PC-3 (cell line): ENCODE measurements around the gene SDK1. TPM values are rescaled to one million over a fixed set of nuclear protein-coding genes. Genes with fewer than 3 reads are reported as not detected.

Source experiments
- ATAC-seq: fragments of 200-7000 bp; cut with Tn5 transposase; 2 replicates; pipeline ENCODE4 v1.9.1; 2020; ENCODE audit warnings: mild to moderate bottlenecking, moderate library complexity
- BruUV-seq: library from RNA; stranded (reverse); fragments of 400-500 nt; replicated peaks from 2 replicates; lab custom pipeline; 2021; lab: Mats Ljungman, UMichigan
- CTCF ChIA-PET: fragments of 300-600 bp; sonication (Branson Sonifier 250); formaldehyde crosslinking; loops from one replicate; lab custom pipeline; 2022; ENCODE audit warnings: antibody characterized with exemption; lab: Charles Lee
- POLR2A ChIA-PET: fragments of 300-600 bp; sonication (Branson Sonifier 250); formaldehyde crosslinking; loops from one replicate; lab custom pipeline; 2022; ENCODE audit warnings: antibody characterized with exemption; ENCODE audit not compliant: unreplicated experiment; lab: Charles Lee
- DNase-seq: peaks from one replicate; pipeline ENCODE4 v3.0.0-alpha.2; 2015
- H2AFZ ChIP-seq: fragments of 300-600 bp; sonication (generic); 2 replicates; pipeline ENCODE4 v1.6.0; 2016; ENCODE audit warnings: antibody characterized with exemption, low read length
- H3F3A ChIP-seq: fragments of 300-600 bp; sonication (generic); one replicate; pipeline ENCODE4 v1.6.0; 2017; ENCODE audit warnings: antibody characterized with exemption, low read length, control low read depth, mild to moderate bottlenecking; ENCODE audit not compliant: unreplicated experiment
- H3K27ac ChIP-seq: fragments of 300-600 bp; sonication (generic); 2 replicates; pipeline ENCODE4 v1.5.1; 2016; ENCODE audit warnings: mild to moderate bottlenecking, low read length
- H3K27me3 ChIP-seq: fragments of 300-600 bp; sonication (generic); 2 replicates; pipeline ENCODE4 v1.6.1; 2016; ENCODE audit warnings: low read length, mixed read lengths
- H3K36me3 ChIP-seq: fragments of 300-600 bp; sonication (generic); 2 replicates; pipeline ENCODE4 v1.6.1; 2016; ENCODE audit warnings: low read depth, mixed run types, low read length, mixed read lengths
- H3K4me1 ChIP-seq: fragments of 300-600 bp; sonication (generic); 2 replicates; pipeline ENCODE4 v1.5.1; 2016; ENCODE audit warnings: low read length; ENCODE audit not compliant: insufficient read depth
- H3K4me2 ChIP-seq: fragments of 300-600 bp; sonication (generic); 2 replicates; pipeline ENCODE4 v1.6.0; 2016; ENCODE audit warnings: low read length
- H3K4me3 ChIP-seq: fragments of 300-600 bp; sonication (generic); 2 replicates; pipeline ENCODE4 v1.5.1; 2016; ENCODE audit warnings: mild to moderate bottlenecking, low read length, mixed read lengths
- H3K79me2 ChIP-seq: fragments of 300-600 bp; sonication (generic); 2 replicates; pipeline ENCODE4 v1.6.1; 2017; ENCODE audit warnings: low read length, mixed read lengths
- H3K9ac ChIP-seq: fragments of 300-600 bp; sonication (generic); 2 replicates; pipeline ENCODE4 v1.6.0; 2016; ENCODE audit warnings: mild to moderate bottlenecking, low read length
- H3K9me2 ChIP-seq: fragments of 300-600 bp; sonication (generic); replicated peaks from 2 replicates; pipeline ENCODE4 v1.6.1; 2016; ENCODE audit warnings: mixed run types, low read length, mixed read lengths
- H3K9me3 ChIP-seq: fragments of 300-600 bp; sonication (generic); 2 replicates; pipeline ENCODE4 v1.6.1; 2016; ENCODE audit warnings: low read length, mixed read lengths
- H4K20me1 ChIP-seq: fragments of 300-600 bp; sonication (generic); 2 replicates; pipeline ENCODE4 v1.6.1; 2016; ENCODE audit warnings: low read length, mixed read lengths
- EZH2 ChIP-seq: fragments of 300-600 bp; sonication (generic); IDR thresholded peaks from one replicate; pipeline ENCODE4 v1.6.1; 2017; ENCODE audit warnings: antibody characterized with exemption, mild to moderate bottlenecking, low read length; ENCODE audit not compliant: unreplicated experiment
- EZH2phosphoT487 ChIP-seq: fragments of 300-600 bp; sonication (generic); IDR thresholded peaks from 2 replicates; pipeline ENCODE4 v1.6.1; 2018; ENCODE audit warnings: mild to moderate bottlenecking, antibody characterized with exemption, low read length, borderline replicate concordance
- intact Hi-C: fragments of 100-400 bp; cut with micrococcal nuclease; formaldehyde crosslinking; loops from 2 replicates; pipeline ENCODE4 v1.9.0; 2023
- total RNA-seq: library from RNA; depleted of rRNA; stranded (reverse); fragments of >200 nt; gene quantifications from 2 replicates; pipeline ENCODE4 v1.2.3, GENCODE V29; 2014
- TF ChIP-seq, protein P1 (sequence below): fragments of 300-600 bp; sonication (generic); conservative IDR thresholded peaks from 2 replicates; pipeline ENCODE4 v1.5.1; 2017; ENCODE audit warnings: antibody characterized with exemption, low read depth, mild to moderate bottlenecking, low read length

Gene SDK1
- total RNA-seq, 1 experiment from 2014 or later, result 2.8 TPM

DNA sequence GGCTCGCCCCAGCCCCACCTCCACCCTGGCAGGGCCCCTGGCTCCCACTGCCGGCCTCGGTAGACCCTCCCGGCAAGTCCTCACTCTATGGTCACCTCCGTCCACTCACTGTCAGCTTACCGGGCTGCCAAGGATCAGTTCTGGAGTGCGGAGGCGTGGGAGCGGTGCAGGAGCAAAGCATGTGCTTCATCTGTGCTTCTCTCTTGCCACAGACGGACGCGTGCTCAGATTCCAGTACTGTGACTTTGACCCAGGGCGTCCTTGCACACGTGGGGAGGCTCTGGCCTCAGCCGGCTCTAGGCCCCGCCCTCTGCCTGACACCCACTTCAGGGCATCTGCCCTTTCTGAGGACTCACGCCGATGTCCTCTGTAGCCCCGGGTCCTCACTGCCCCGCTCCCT lies 833.6 kb downstream of the SDK1 start:
- Histone ChIP-seq H3K79me2 (no peaks in the 10 kb centered on the region), H3K4me2 (no peak overlapping the region), H3K27me3 (no peaks in the 10 kb centered on the region), H3K27ac (no peak overlapping the region), H3K4me1 (no peaks in the 10 kb centered on the region), H3K4me3 (no peak overlapping the region), H3K9me3 (no peaks in the 10 kb centered on the region), H2AFZ (no peak overlapping the region), H3K9me2 (no peaks in the 10 kb centered on the region), H4K20me1 (no peaks in the 10 kb centered on the region), H3F3A (no peaks in the 10 kb centered on the region), H3K36me3 (no peaks in the 10 kb centered on the region), H3K9ac (no peak overlapping the region)
- DNase-seq (no peak), ATAC-seq (no peak)
- ChIA-PET CTCF (no interaction called here), POLR2A (no interaction called here)
- intact Hi-C loops, result no loop called here
- TF ChIP-seq EZH2 (no peak), EZH2phosphoT487 (no peak)
- TF ChIP-seq, protein P1, sequence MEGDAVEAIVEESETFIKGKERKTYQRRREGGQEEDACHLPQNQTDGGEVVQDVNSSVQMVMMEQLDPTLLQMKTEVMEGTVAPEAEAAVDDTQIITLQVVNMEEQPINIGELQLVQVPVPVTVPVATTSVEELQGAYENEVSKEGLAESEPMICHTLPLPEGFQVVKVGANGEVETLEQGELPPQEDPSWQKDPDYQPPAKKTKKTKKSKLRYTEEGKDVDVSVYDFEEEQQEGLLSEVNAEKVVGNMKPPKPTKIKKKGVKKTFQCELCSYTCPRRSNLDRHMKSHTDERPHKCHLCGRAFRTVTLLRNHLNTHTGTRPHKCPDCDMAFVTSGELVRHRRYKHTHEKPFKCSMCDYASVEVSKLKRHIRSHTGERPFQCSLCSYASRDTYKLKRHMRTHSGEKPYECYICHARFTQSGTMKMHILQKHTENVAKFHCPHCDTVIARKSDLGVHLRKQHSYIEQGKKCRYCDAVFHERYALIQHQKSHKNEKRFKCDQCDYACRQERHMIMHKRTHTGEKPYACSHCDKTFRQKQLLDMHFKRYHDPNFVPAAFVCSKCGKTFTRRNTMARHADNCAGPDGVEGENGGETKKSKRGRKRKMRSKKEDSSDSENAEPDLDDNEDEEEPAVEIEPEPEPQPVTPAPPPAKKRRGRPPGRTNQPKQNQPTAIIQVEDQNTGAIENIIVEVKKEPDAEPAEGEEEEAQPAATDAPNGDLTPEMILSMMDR, result no peak
- BruUV-seq, result no TSS peak

DNA sequence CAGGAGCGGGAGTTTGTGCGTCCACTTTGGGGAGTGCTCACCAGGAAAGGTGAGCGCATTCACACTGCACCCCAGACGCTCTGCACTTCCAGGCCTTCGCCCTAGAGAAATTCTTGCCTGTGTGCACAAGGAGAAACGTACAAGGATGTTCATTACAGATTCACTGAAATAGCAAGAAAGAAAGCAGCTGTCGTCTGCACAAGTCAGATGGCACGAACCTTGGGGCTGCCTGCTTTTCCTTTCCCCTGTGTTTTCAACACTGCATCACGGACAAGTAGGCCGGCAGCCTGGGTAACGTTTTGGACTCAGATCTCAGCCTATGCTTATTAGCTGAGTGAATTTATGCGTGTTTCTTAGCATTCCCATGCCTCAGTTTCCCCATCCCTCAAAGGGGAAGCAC lies 834.2 kb downstream of the SDK1 start:
- TF ChIP-seq, protein P1, result no peak
- TF ChIP-seq EZH2phosphoT487, result no peak
- no peak for TF ChIP-seq EZH2
- Histone ChIP-seq H2AFZ (no peak overlapping the region), H3K9me2 (no peaks in the 10 kb centered on the region), H4K20me1 (no peaks in the 10 kb centered on the region), H3K9ac (no peak overlapping the region), H3F3A (no peaks in the 10 kb centered on the region), H3K79me2 (no peaks in the 10 kb centered on the region), H3K27me3 (no peaks in the 10 kb centered on the region), H3K4me1 (no peaks in the 10 kb centered on the region), H3K4me2 (no peak overlapping the region), H3K4me3 (no peak overlapping the region), H3K27ac (no peak overlapping the region), H3K9me3 (no peaks in the 10 kb centered on the region), H3K36me3 (no peaks in the 10 kb centered on the region)
- ChIA-PET CTCF (no interaction called here), POLR2A (no interaction called here)
- no TSS peak for BruUV-seq
- DNase-seq, result no peak
- ATAC-seq, result no peak
- intact Hi-C loops, result no loop called here

DNA sequence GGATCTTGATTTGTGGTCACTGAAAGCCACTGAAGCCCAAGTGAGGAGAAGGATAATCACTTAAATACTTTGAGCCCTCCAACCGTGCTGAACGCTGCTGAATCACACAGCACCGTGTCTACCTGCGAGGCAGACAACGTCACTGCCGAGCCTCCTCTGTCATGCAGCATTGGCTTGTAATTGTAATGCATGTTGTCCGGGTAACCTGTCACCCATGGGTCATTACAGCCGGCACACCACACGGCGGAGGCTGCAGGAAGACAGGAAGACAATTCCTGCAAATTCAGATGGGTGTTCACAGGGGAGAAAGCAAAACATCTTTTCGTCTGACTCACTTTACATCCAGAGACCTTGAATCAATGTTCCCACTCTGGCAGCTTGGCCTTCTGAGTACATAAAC lies 835.0 kb downstream of the SDK1 start:
- Histone ChIP-seq H3K4me2 (no peak overlapping the region), H3K27ac (no peak overlapping the region), H3K9me3 (no peaks in the 10 kb centered on the region), H3K79me2 (no peaks in the 10 kb centered on the region), H3K36me3 (no peaks in the 10 kb centered on the region), H3K27me3 (no peaks in the 10 kb centered on the region), H2AFZ (no peak overlapping the region), H3K9ac (no peak overlapping the region), H3K4me3 (no peak overlapping the region), H3K4me1 (no peaks in the 10 kb centered on the region), H3K9me2 (no peaks in the 10 kb centered on the region), H4K20me1 (no peaks in the 10 kb centered on the region), H3F3A (no peaks in the 10 kb centered on the region)
- ATAC-seq, result no peak
- no peak for TF ChIP-seq EZH2
- no peak for TF ChIP-seq EZH2phosphoT487
- TF ChIP-seq, protein P1, result no peak
- CTCF ChIA-PET, result no interaction called here
- POLR2A ChIA-PET, result no interaction called here
- intact Hi-C loops, result no loop called here
- BruUV-seq, result no TSS peak
- no peak for DNase-seq
